Large intestine (tissue), 12 donors: Measurements from ENCODE around the gene ELMOD1. TPM values are rescaled to one million over a fixed set of nuclear protein-coding genes. Genes with fewer than 3 reads are reported as not detected.

Experiments
- DNase-seq, 2 donors: peaks; one replicate each; pipeline versions ENCODE4 v3.0.0 to v3.0.0-alpha.2; 2013
- H3K27ac ChIP-seq: one replicate; pipeline ENCODE4 v1.5.1; 2013; ENCODE audit warnings: low read length
- H3K27me3 ChIP-seq: 2 replicates; pipeline ENCODE4 v1.6.1; 2013; ENCODE audit warnings: low read length; ENCODE audit not compliant: control insufficient read depth, insufficient read depth
- H3K36me3 ChIP-seq: 2 replicates; pipeline ENCODE4 v1.6.1; 2013; ENCODE audit warnings: low read length; ENCODE audit not compliant: control insufficient read depth, insufficient read depth
- H3K4me1 ChIP-seq: one replicate; pipeline ENCODE4 v1.6.1; 2013; ENCODE audit warnings: low read length; ENCODE audit not compliant: control insufficient read depth, insufficient read depth
- H3K4me3 ChIP-seq: one replicate; pipeline ENCODE4 v1.5.1; 2013; ENCODE audit warnings: low read length
- H3K9me3 ChIP-seq: one replicate; pipeline ENCODE4 v1.6.1; 2013; ENCODE audit warnings: mild to moderate bottlenecking, low read depth, low read length, moderate library complexity; ENCODE audit not compliant: control insufficient read depth
- WGBS: methylation state at CpG from one replicate; pipeline ENCODE4 v1.1.5; 2013; ENCODE audit warnings: low lambda C conversion rate; ENCODE audit not compliant: insufficient coverage; 5-methylcytosine and 5-hydroxymethylcytosine counted together
- long read RNA-seq, 11 donors: transcript quantifications; one replicate each; lab custom pipeline, GENCODE V29; 2026
- polyA plus RNA-seq: library from polyadenylated mRNA; unstranded; fragments of 120-200 nt; gene quantifications from one replicate; pipeline ENCODE4 v1.2.1, GENCODE V29; 2013

The ELMOD1 gene
- polyA plus RNA-seq = 0.43 TPM
- long read RNA-seq, donor 1 = 0 reads
- long read RNA-seq, donor 2 = 0 reads
- long read RNA-seq, donor 3 = 0 reads
- long read RNA-seq, donor 4 = 0 reads
- long read RNA-seq, donor 5 = 0 reads
- long read RNA-seq, donor 6 = 0 reads
- long read RNA-seq, donor 7 = 0 reads
- long read RNA-seq, donor 8 = 0 reads
- long read RNA-seq, donor 9 = 0 reads
- long read RNA-seq, donor 10, partial matches to known transcripts = 0 of 1 reads
- long read RNA-seq, donor 10, other reads (novel, unspliced or antisense) = 0 of 1 reads
- long read RNA-seq, donor 11 = 0 reads

- peak; percentile 18 to 38 for DNase-seq
- Histone ChIP-seq H3K36me3 (no peaks in the 10 kb centered on the region), H3K4me1 (peaks cover 2% of the 10 kb centered on the region), H3K27me3 (peaks cover 75% of the 10 kb centered on the region), H3K4me3 (peak within 1 kb of the TSS; percentile 35), H3K9me3 (peaks cover 4% of the 10 kb centered on the region), H3K27ac (no peak within 1 kb of the TSS)
- WGBS = no CpG with 5 or more reads among the region's 74 CpGs
Observed at GRCh38 chr11:107590460-107591377, at the start of gene ELMOD1. TSS of gene ELMOD1 (plus strand) at chr11:107591147. CDS start at chr11:107618190, 27,043 bp downstream.

- H3K27me3 ChIP-seq = no peaks in the 10 kb centered on the region
- no peak for DNase-seq
- H3K27ac ChIP-seq = no peak overlapping the region
- H3K4me1 ChIP-seq = no peaks in the 10 kb centered on the region
- H3K9me3 ChIP-seq = no peaks in the 10 kb centered on the region
- H3K4me3 ChIP-seq = no peak overlapping the region
- peaks cover 2% of the 10 kb centered on the region for H3K36me3 ChIP-seq
- WGBS = no CpG with 5 or more reads among the region's 1 CpG
Observed at GRCh38 chr11:107545101-107545514, 45.8 kb upstream of the ELMOD1 start.

- H3K27me3 ChIP-seq = no peaks in the 10 kb centered on the region
- no peak overlapping the region for H3K27ac ChIP-seq
- DNase-seq = no peak
- H3K4me3 ChIP-seq = no peak overlapping the region
- H3K4me1 ChIP-seq = no peaks in the 10 kb centered on the region
- H3K36me3 ChIP-seq = peaks cover 5% of the 10 kb centered on the region
- no peaks in the 10 kb centered on the region for H3K9me3 ChIP-seq
- no CpG with 5 or more reads among the region's 4 CpGs for WGBS
Observed at GRCh38 chr11:107547961-107548360, 43.0 kb upstream of the ELMOD1 start.

GRCh38 chr11:107549253-107549953 is 41.5 kb upstream of the ELMOD1 start:
- Histone ChIP-seq H3K4me1 (no peaks in the 10 kb centered on the region), H3K9me3 (no peaks in the 10 kb centered on the region), H3K27me3 (no peaks in the 10 kb centered on the region), H3K36me3 (peaks cover 5% of the 10 kb centered on the region), H3K27ac (no peak overlapping the region), H3K4me3 (no peak overlapping the region)
- no peak for DNase-seq
- WGBS = 86% methylated on average over 3 of the region's 6 CpGs

- no peaks in the 10 kb centered on the region for H3K27me3 ChIP-seq
- WGBS = no CpG with 5 or more reads among the region's 2 CpGs
- H3K36me3 ChIP-seq = peaks cover 5% of the 10 kb centered on the region
- no peak for DNase-seq
- H3K4me1 ChIP-seq = no peaks in the 10 kb centered on the region
- H3K9me3 ChIP-seq = no peaks in the 10 kb centered on the region
- no peak overlapping the region for H3K27ac ChIP-seq
- H3K4me3 ChIP-seq = no peak overlapping the region
Observed at GRCh38 chr11:107549954-107550285, 41.0 kb upstream of the ELMOD1 start.

- Histone ChIP-seq H3K4me3 (no peak overlapping the region), H3K9me3 (no peaks in the 10 kb centered on the region), H3K27ac (no peak overlapping the region), H3K36me3 (peaks cover 5% of the 10 kb centered on the region), H3K4me1 (no peaks in the 10 kb centered on the region), H3K27me3 (no peaks in the 10 kb centered on the region)
- DNase-seq = no peak
- WGBS = no CpG with 5 or more reads among the region's 4 CpGs
Observed at GRCh38 chr11:107550304-107550703, 40.6 kb upstream of the ELMOD1 start.

GRCh38 chr11:107561688-107562087 is 29.3 kb upstream of the ELMOD1 start:
- Histone ChIP-seq H3K27me3 (no peaks in the 10 kb centered on the region), H3K4me1 (peaks cover 4% of the 10 kb centered on the region), H3K27ac (no peak overlapping the region), H3K36me3 (peaks cover 6% of the 10 kb centered on the region), H3K4me3 (no peak overlapping the region), H3K9me3 (no peaks in the 10 kb centered on the region)
- no peak for DNase-seq

GRCh38 chr11:107562647-107563208 is 28.2 kb upstream of the ELMOD1 start:
- H3K27me3 ChIP-seq = no peaks in the 10 kb centered on the region
- H3K27ac ChIP-seq = no peak overlapping the region
- H3K9me3 ChIP-seq = no peaks in the 10 kb centered on the region
- H3K4me1 ChIP-seq = peaks cover 4% of the 10 kb centered on the region
- no peak overlapping the region for H3K4me3 ChIP-seq
- 93% methylated on average over 2 of the region's 4 CpGs for WGBS
- H3K36me3 ChIP-seq = peaks cover 6% of the 10 kb centered on the region
- no peak for DNase-seq

- H3K4me3 ChIP-seq = no peak overlapping the region
- H3K36me3 ChIP-seq = peaks cover 4% of the 10 kb centered on the region
- peak; percentile 23 to 44 for DNase-seq
- H3K4me1 ChIP-seq = peaks cover 4% of the 10 kb centered on the region
- H3K27ac ChIP-seq = no peak overlapping the region
- whole genome bisulfite sequencing = no CpG with 5 or more reads among the region's 2 CpGs
- no peaks in the 10 kb centered on the region for H3K27me3 ChIP-seq
- H3K9me3 ChIP-seq = no peaks in the 10 kb centered on the region
Observed at GRCh38 chr11:107563702-107564101, 27.2 kb upstream of the ELMOD1 start.

- H3K4me3 ChIP-seq = peak overlapping the region; percentile 78
- no peaks in the 10 kb centered on the region for H3K36me3 ChIP-seq
- peaks cover 4% of the 10 kb centered on the region for H3K4me1 ChIP-seq
- peak overlapping the region; percentile 63 for H3K27ac ChIP-seq
- no peak for DNase-seq
- no peaks in the 10 kb centered on the region for H3K9me3 ChIP-seq
- WGBS = 20% methylated on average over 1 of the region's 6 CpGs
- peaks cover 2% of the 10 kb centered on the region for H3K27me3 ChIP-seq
Observed at GRCh38 chr11:107564877-107565218, 26.1 kb upstream of the ELMOD1 start.
